ENCODE measurements around the gene SLC39A11.
"Not testable (repeated sequence)": the region's sequence is repeated elsewhere in the genome, so short reads cannot be mapped to it uniquely, and the experiment has no call there.

SLC39A11 gene

GRCh38 chr17:72898725-72899124 lies 193.8 kb downstream of the SLC39A11 start:
- no peak for DNase-seq

- not testable (repeated sequence) for DNase-seq
Observed at GRCh38 chr17:72896288-72896687, 196.2 kb downstream of the SLC39A11 start.

- DNase-seq, result no peak
Observed at GRCh38 chr17:72891627-72892026, 200.9 kb downstream of the SLC39A11 start.

DNA sequence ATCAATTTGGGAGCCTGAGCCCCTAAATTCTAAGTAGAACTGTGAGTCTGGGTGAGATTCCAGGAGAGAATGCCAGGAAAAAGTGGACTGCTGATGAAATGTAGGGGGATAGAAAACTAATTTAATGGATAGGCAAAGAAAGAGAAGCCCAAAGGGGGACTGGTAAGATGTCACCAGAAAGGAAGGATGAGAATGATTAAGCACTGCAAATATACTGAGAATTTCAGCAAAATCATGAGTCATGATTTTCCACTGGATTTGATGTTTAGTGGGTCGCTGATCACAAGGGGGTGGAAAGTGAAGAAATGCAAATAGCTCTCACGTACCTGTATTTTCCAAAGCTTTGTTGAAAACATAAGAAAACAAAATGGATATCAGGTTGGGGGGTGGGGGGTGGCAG lies 201.8 kb downstream of the SLC39A11 start:
- DNase-seq, result no peak

GRCh38 chr17:72887917-72888316 lies 204.6 kb downstream of the SLC39A11 start:
- no peak for DNase-seq

DNA sequence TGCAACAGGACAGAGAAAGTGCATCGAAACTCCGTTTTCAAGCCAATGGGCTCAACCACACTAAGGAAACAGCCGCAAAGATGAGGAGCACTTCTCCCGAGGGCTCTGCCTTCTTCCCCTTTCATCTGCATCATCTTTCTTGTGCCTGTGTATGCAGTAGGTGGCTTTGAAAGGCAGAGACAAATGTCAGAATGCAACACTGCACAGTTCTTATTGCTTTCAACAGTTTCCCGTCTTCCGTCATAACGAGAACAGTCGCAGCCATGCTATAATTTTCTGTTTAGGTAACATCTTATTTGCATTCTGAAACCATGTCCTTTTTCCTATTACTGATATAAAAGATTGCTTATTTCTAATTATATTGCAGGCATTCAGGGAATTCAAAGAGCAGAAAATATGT lies 205.2 kb downstream of the SLC39A11 start:
- no peak for DNase-seq

GRCh38 chr17:72886622-72887021 lies 205.9 kb downstream of the SLC39A11 start:
- DNase-seq, result no peak

GRCh38 chr17:72884066-72884465 lies 208.4 kb downstream of the SLC39A11 start:
- DNase-seq, result no peak

DNA sequence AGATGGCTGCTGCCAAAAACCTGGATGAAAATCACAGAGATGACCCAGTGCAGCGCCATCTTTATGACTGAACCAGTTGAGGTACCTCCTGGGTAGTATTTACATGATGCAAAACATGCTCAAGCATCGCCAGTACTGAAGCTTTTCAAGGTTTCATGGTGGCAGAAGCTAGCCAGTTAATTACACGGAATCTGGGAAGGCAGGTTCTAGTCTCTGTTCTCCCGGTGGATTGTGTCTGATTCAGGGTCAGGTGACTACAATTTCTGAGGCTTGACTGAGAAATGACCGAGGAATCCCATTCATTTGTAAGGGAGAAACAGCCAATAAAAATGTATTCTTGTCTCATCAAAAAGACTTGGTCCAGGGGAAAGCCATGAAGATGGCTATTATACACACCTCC lies 209.1 kb downstream of the SLC39A11 start:
- no peak for DNase-seq

DNA sequence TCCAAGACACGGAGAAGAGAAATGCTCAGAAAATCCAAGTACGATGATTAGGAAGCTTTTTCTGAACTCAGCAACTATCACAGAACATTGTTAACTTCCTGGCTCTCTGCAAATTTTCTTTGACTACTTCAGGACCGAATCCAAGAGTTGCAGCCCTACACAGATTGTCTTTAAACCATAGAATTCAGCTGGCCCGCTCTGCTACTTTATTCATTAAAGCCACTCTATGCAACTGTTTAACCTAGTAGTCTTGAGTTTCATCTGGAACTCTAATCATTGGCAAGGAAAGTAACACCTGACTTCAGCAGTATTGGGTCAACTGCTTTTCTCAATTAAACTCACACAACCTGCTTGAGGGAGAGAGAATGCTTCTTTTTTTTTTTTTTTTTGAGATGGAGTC lies 210.1 kb downstream of the SLC39A11 start:
- DNase-seq, result no peak

- no peak for DNase-seq
Observed at GRCh38 chr17:72879877-72880276, 212.6 kb downstream of the SLC39A11 start.

GRCh38 chr17:72878975-72879660 lies 213.4 kb downstream of the SLC39A11 start:
- DNase-seq, result no peak

DNA sequence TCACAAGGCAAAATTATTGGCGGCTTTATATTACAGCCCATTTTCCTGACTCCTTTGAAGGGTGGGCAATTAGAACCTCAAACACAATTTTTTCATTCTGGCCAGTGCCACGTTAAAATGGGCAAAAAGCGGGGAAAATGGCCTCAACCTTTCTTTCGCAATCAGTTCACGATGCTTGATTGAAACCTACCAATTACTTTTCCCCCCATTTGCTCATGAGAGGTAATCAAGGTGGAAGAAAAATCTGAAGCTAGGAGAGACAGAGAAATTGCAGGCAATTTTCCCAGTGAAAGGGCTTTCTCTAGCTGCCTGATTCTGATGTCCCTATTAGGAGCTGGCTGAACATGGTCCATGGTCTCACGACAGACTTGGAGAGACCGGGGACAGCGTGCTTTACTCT lies 215.1 kb downstream of the SLC39A11 start:
- DNase-seq, result no peak

- DNase-seq, result no peak
Observed at GRCh38 chr17:72876413-72876812, 216.1 kb downstream of the SLC39A11 start.

DNA sequence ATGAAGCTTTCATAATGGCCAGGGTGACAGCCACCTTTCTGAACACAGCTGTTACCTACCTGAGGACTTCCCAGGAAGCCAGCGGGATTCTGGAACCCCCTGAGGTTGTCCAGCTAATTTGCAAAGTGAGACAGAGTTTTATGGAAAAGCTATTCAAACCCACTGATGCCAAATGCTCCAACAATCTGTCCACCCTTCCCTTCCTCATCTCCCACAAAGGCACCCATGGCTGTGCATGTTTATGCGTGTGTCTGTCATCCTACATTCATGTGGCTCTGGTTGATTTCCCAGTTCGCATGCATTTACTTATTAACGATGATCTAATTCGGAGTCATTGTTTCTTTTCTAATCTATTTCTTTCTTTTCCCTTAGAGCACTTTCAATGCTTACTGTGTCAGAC lies 217.1 kb downstream of the SLC39A11 start:
- no peak for DNase-seq

DNA sequence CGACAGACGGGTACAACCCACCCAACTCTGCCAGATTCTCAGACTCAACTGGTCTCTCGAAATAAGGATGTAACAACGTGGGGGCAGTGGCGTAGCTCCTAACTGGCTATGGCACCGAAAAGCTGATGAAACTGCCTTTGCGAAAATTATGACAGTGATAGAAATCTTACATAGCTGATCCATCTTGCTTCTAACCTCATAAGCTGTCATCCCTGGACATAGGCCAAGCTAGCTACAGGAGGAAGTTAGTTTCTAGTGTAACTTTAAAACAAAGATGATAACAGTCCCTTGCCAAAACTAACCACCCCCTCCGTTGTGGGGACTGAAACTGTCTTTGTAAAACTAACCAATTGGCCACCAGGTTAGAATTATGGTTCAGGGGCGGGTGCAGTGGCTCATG lies 220.1 kb downstream of the SLC39A11 start:
- no peak for DNase-seq

DNA sequence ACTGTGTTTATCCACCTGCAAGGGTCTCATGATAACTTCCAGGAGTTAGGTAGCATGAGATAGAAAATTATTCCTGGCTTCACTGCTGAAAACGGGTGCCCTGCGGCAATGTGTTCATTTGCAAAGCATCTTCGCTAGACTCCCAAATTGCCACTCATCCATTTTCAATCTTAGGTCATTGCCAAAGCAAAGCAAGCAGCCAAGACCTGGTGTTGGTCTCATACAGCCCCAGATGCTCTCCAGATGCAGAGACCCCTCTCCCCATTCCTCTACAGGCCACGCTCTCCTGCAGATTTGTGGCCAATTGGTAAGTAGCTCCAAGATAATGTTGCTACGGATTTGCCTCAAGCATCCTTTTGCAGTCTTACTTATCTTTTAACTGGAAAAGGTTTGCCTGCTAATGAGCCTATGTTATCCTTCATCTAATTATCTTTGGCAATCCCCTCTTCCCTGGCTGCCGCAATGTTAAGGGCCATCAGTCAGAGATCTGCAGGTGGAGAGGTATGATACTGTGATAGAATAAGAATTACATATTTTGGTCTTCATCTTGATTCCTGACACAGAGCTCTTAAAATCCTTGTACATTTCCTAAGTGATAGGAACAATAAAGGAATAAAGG lies 222.0 kb downstream of the SLC39A11 start:
- no peak for DNase-seq

GRCh38 chr17:72869630-72870029 lies 222.9 kb downstream of the SLC39A11 start:
- DNase-seq, result no peak

DNA sequence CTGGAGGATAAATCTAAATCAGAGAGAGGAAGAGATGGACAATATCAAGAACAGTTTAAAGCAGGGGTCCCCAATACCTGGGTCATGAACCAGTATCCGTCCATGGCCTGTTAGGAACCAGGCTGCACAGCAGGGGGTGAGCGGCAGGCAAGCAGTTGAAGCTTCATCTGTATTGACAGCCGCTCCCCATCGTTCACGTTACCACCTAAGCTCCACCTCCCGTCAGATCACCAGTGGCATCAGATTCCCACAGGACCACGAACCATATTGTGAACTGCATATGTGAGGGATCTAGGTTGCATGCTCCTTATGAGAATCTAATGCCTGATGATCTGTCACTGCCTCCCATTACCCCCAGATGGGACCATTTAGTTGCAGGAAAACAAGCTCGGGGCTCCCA lies 226.5 kb downstream of the SLC39A11 start:
- DNase-seq, result no peak

DNA sequence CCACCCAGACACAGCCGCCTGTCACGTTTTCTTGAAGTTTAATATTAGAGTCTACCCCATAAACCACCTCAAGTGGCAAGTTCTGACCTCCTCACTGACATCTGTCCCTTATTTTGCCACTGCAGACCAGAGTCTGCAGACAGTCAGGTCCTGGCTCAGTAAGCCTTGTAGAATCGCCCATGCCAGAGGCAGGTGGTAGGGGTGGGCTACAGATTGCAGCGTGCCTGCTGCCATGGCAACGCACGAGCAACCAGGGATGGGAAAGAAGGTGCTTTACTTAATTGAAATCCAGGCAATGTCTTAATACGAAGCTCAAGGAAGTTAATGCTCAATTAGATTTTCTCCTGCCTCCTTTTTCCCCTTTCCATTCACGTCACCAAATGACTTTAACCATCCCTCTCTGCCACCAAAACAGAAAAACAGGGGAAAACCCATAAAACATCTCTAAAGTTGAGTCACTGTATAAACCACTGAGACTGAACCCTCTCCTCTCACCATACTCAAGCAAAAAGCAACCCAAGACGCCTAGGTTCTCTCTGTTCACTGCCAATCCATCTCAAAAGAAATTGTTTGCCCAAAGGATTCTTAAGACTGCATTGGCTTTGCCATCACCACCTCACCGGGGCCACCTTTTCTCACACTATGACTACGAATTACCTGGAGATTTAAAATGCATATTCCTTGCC lies 228.8 kb downstream of the SLC39A11 start:
- no peak for DNase-seq

GRCh38 chr17:72862276-72862999 lies 230.1 kb downstream of the SLC39A11 start:
- peak; percentile 10 for DNase-seq

DNA sequence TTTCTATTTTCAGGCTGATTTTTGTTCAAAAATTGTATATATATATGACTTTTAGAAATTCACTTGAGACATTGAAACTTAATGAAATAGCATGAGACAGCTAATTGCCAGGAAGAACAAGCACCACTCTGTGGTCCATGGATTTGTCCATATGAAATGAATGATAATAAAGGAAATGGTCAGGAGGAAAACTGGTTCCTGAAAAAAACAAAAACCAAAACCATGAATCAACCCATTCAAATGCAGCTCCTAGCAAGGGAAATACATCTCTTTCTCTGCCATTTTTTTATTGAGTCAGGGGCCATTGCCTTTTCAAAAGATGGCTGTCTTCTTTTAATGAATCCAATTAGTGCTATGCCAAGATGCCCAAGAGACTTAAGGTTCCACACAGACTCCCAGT lies 230.7 kb downstream of the SLC39A11 start:
- no peak for DNase-seq

DNA sequence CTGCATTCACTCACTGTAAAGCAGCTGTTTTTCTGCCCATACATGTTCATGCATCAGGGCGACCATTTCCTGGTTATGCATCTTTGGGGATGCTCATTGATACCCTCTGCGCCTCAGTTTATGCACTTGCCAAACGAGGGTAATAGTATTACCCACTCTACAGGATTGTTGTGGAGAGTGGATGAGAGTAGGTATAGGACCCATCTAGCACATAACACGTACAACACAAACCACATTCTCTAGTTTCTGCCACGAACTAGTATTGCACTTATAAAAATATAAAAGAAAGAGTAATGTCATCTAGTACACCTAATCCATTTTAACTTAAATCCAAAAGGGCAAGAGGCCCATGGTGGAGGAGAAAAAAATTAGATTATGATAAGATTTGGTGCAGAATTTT lies 231.7 kb downstream of the SLC39A11 start:
- DNase-seq, result no peak
